Astrocyte (in vitro differentiated cells and primary cell): ENCODE measurements around the gene C1orf198. TPM values are rescaled to one million over a fixed set of nuclear protein-coding genes. Genes with fewer than 3 reads are reported as not detected.

Experiments
- DNase-seq: peaks from one replicate; pipeline ENCODE4 v3.0.0-alpha.2; 2010; ENCODE audit warnings: low read depth
- FAIRE-seq: peaks from 2 replicates; lab custom pipeline; 2011; peaks lifted over from hg19 to GRCh38; lab: Jason Lieb, UNC
- H2AFZ ChIP-seq: 2 replicates; pipeline ENCODE4 v1.6.0; 2012; ENCODE audit warnings: low read depth, low read length, inconsistent platforms
- H3K27ac ChIP-seq: 2 replicates; pipeline ENCODE4 v1.5.1; 2011; ENCODE audit warnings: low read depth, low read length, inconsistent platforms
- H3K27me3 ChIP-seq: 2 replicates; pipeline ENCODE4 v1.6.0; 2011; ENCODE audit warnings: low read length, inconsistent platforms; ENCODE audit not compliant: insufficient read depth
- H3K36me3 ChIP-seq: 2 replicates; pipeline ENCODE4 v1.5.1; 2011; ENCODE audit warnings: low read length, inconsistent platforms; ENCODE audit not compliant: insufficient read depth
- H3K4me1 ChIP-seq: 2 replicates; pipeline ENCODE4 v1.5.1; 2011; ENCODE audit warnings: low read length, inconsistent platforms; ENCODE audit not compliant: insufficient read depth
- H3K4me2 ChIP-seq: 2 replicates; pipeline ENCODE4 v1.6.0; 2012; ENCODE audit warnings: low read length, inconsistent platforms
- H3K4me3 ChIP-seq: 2 replicates; pipeline ENCODE4 v1.5.1; 2011; ENCODE audit warnings: low read depth, mild to moderate bottlenecking, low read length, inconsistent platforms; ENCODE audit not compliant: insufficient read depth
- H3K79me2 ChIP-seq: 2 replicates; pipeline ENCODE4 v1.6.0; 2012; ENCODE audit warnings: mild to moderate bottlenecking, low read length, inconsistent platforms; ENCODE audit not compliant: insufficient read depth
- H3K9ac ChIP-seq: 2 replicates; pipeline ENCODE4 v1.6.0; 2012; ENCODE audit warnings: mild to moderate bottlenecking, low read length, inconsistent platforms
- H3K9me3 ChIP-seq: 2 replicates; pipeline ENCODE4 v1.5.1; 2012; ENCODE audit warnings: low read depth, mild to moderate bottlenecking, low read length, inconsistent platforms; ENCODE audit not compliant: insufficient read depth
- H4K20me1 ChIP-seq: 2 replicates; pipeline ENCODE4 v1.6.0; 2012; ENCODE audit warnings: low read length, inconsistent platforms; ENCODE audit not compliant: insufficient read depth
- H3K27ac Mint-ChIP-seq: one replicate; pipeline ENCODE4 v1.8.0; 2021; ENCODE audit warnings: mild to moderate bottlenecking, mixed read lengths; ENCODE audit not compliant: unreplicated experiment
- H3K27me3 Mint-ChIP-seq: one replicate; pipeline ENCODE4 v1.8.0; 2021; ENCODE audit warnings: low read depth, mixed read lengths; ENCODE audit not compliant: unreplicated experiment
- H3K36me3 Mint-ChIP-seq: one replicate; pipeline ENCODE4 v1.8.0; 2021; ENCODE audit warnings: low read depth, mixed read lengths; ENCODE audit not compliant: unreplicated experiment
- H3K4me1 Mint-ChIP-seq: one replicate; pipeline ENCODE4 v1.8.0; 2021; ENCODE audit warnings: low read depth, mixed read lengths; ENCODE audit not compliant: unreplicated experiment
- H3K4me3 Mint-ChIP-seq: one replicate; pipeline ENCODE4 v1.8.0; 2021; ENCODE audit warnings: mild to moderate bottlenecking, moderate library complexity, mixed read lengths; ENCODE audit not compliant: unreplicated experiment
- H3K9me3 Mint-ChIP-seq: one replicate; pipeline ENCODE4 v1.8.0; 2021; ENCODE audit warnings: mild to moderate bottlenecking, mixed read lengths; ENCODE audit not compliant: unreplicated experiment
- EZH2 ChIP-seq: IDR thresholded peaks from 2 replicates; pipeline ENCODE4 v1.6.1; 2012; ENCODE audit warnings: mild to moderate bottlenecking, low read length, inconsistent platforms; ENCODE audit not compliant: insufficient read depth
- total RNA-seq: library from RNA; stranded (reverse); gene quantifications from 2 replicates; pipeline ENCODE4 v1.2.1, GENCODE V29; 2021
- TF ChIP-seq, protein P1 (sequence below): IDR thresholded peaks from 2 replicates; pipeline ENCODE4 v1.5.1; 2011; ENCODE audit warnings: low read depth, mild to moderate bottlenecking, inconsistent platforms, low read length, moderate library complexity; ENCODE audit not compliant: insufficient read depth

The C1orf198 gene
- total RNA-seq, 1 donor from 2014 or later: 102 TPM

DNA sequence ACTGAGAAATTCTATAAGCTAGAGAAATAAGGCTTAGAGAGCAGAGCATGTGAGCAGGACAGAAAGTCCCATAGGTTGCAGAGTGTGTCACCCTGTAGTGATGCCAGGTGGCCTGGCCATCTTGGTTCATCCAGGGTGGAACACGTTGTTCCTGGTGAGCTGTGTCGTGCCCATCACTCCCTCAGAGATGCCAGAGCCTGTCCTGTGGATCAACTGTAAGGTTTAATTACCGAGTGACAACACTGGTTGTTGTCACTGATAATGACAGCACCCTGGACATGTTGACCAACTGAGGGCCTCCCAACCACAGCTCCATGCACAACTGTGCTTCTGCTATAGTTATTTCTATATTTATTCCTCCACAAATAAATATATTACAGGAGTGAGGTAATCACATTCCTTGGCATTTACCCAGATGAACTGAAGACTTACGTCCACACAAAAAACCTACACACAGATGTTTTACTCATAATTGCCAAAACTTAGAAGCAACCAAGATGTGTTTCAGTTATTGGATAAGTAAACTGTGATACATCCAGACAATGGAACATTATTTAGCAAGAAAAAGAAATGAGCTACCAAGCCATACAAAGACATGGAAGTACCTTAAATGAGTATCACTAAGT lies 6.2 kb downstream of the C1orf198 start:
- Histone ChIP-seq H3K4me1 (peaks cover 69% of the 10 kb centered on the region), H3K36me3 (peaks cover 8% of the 10 kb centered on the region), H4K20me1 (peaks cover 64% of the 10 kb centered on the region), H3K79me2 (peaks cover 93% of the 10 kb centered on the region), H2AFZ (no peak overlapping the region), H3K9ac (no peak overlapping the region), H3K9me3 (no peaks in the 10 kb centered on the region), H3K27me3 (no peaks in the 10 kb centered on the region), H3K27ac (peak overlapping the region; percentile 28), H3K4me2 (peak overlapping the region; percentile 3), H3K4me3 (peak overlapping the region; percentile 5)
- H3K27me3 Mint-ChIP-seq: no peaks in the 10 kb centered on the region
- H3K36me3 Mint-ChIP-seq: peaks cover 21% of the 10 kb centered on the region
- FAIRE-seq (no peak), DNase-seq (peak; percentile 44)
- peak overlapping the region; percentile 64 for H3K27ac Mint-ChIP-seq
- H3K9me3 Mint-ChIP-seq: no peaks in the 10 kb centered on the region
- H3K4me3 Mint-ChIP-seq: peak overlapping the region; percentile 11
- TF ChIP-seq, protein P1, sequence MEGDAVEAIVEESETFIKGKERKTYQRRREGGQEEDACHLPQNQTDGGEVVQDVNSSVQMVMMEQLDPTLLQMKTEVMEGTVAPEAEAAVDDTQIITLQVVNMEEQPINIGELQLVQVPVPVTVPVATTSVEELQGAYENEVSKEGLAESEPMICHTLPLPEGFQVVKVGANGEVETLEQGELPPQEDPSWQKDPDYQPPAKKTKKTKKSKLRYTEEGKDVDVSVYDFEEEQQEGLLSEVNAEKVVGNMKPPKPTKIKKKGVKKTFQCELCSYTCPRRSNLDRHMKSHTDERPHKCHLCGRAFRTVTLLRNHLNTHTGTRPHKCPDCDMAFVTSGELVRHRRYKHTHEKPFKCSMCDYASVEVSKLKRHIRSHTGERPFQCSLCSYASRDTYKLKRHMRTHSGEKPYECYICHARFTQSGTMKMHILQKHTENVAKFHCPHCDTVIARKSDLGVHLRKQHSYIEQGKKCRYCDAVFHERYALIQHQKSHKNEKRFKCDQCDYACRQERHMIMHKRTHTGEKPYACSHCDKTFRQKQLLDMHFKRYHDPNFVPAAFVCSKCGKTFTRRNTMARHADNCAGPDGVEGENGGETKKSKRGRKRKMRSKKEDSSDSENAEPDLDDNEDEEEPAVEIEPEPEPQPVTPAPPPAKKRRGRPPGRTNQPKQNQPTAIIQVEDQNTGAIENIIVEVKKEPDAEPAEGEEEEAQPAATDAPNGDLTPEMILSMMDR: no peak
- no peak for TF ChIP-seq EZH2
- H3K4me1 Mint-ChIP-seq: peaks cover 69% of the 10 kb centered on the region

DNA sequence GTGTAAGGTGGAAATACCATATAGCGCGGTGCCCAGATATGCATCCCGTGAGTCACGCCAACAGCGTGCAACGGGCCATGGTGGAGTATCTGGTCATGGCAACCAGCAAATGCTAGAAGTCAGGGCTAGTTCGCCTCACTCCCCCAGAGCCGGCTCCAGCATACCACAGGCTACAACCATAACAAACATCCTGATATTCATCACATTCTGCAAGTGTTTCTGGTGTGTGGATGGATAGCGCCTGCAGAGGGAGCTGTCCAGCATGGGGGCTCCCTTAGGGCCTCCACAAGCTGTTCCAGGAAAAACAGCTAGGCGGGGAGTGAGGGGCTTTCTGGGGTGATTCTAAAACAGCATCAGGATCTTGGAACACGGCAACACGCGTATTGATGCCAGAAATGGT lies 6.8 kb downstream of the C1orf198 start:
- no peaks in the 10 kb centered on the region for H3K9me3 ChIP-seq
- DNase-seq: no peak
- H3K27ac Mint-ChIP-seq: peak overlapping the region; percentile 64
- FAIRE-seq: no peak
- H3K4me3 Mint-ChIP-seq: no peak overlapping the region
- no peak overlapping the region for H2AFZ ChIP-seq
- H3K9ac ChIP-seq: no peak overlapping the region
- peaks cover 62% of the 10 kb centered on the region for H4K20me1 ChIP-seq
- H3K4me2 ChIP-seq: no peak overlapping the region
- H3K79me2 ChIP-seq: peaks cover 92% of the 10 kb centered on the region
- peaks cover 73% of the 10 kb centered on the region for H3K4me1 ChIP-seq
- TF ChIP-seq, protein P1: peak; percentile 4
- no peak for TF ChIP-seq EZH2
- H3K4me3 ChIP-seq: no peak overlapping the region
- no peaks in the 10 kb centered on the region for H3K9me3 Mint-ChIP-seq
- peak overlapping the region; percentile 28 for H3K27ac ChIP-seq
- H3K36me3 ChIP-seq: peaks cover 8% of the 10 kb centered on the region
- H3K4me1 Mint-ChIP-seq: peaks cover 69% of the 10 kb centered on the region
- H3K36me3 Mint-ChIP-seq: peaks cover 19% of the 10 kb centered on the region
- H3K27me3 Mint-ChIP-seq: no peaks in the 10 kb centered on the region
- H3K27me3 ChIP-seq: no peaks in the 10 kb centered on the region
